Caco-2 (cell line): Measurements from ENCODE around the gene C6orf132. TPM values are rescaled to one million over a fixed set of nuclear protein-coding genes. Genes with fewer than 3 reads are reported as not detected.
"Not testable (repeated sequence)": the region's sequence is repeated elsewhere in the genome, so short reads cannot be mapped to it uniquely, and the experiment has no call there.

ENCODE experiments used
- BruUV-seq: library from RNA; stranded (reverse); fragments of 400-500 nt; replicated peaks from 2 replicates; lab custom pipeline; 2021; lab: Mats Ljungman, UMichigan
- CTCF ChIA-PET: fragments of 300-600 bp; sonication (Branson Sonifier 250); formaldehyde crosslinking; loops from one replicate; lab custom pipeline; 2022; ENCODE audit warnings: antibody characterized with exemption; lab: Charles Lee
- POLR2A ChIA-PET: fragments of 300-600 bp; sonication (Branson Sonifier 250); formaldehyde crosslinking; loops from one replicate; lab custom pipeline; 2022; ENCODE audit warnings: antibody characterized with exemption; lab: Charles Lee
- DNase-seq, 2 experiments: peaks; one replicate each; pipeline versions ENCODE4 v3.0.0 to v3.0.0-alpha.2; 2020 to 2022
- H3K27me3 ChIP-seq: replicated peaks from 2 replicates; pipeline ENCODE4 v1.6.0; 2011; ENCODE audit warnings: low read length; ENCODE audit not compliant: control insufficient read depth, insufficient read depth
- H3K36me3 ChIP-seq: 2 replicates; pipeline ENCODE4 v1.5.1; 2011; ENCODE audit warnings: low read length; ENCODE audit not compliant: control insufficient read depth, insufficient read depth
- H3K4me1 ChIP-seq: fragments of 250-450 bp; sonication (Bioruptor Pico); 2 replicates; pipeline ENCODE4 v1.5.1; 2020; ENCODE audit warnings: mild to moderate bottlenecking
- H3K4me3 ChIP-seq: 2 replicates; pipeline ENCODE4 v1.5.1; 2011; ENCODE audit warnings: low read depth, mild to moderate bottlenecking, control low read depth, low read length
- H3K9me3 ChIP-seq: fragments of 250-450 bp; sonication (Bioruptor Pico); 2 replicates; pipeline ENCODE4 v1.5.1; 2020; ENCODE audit warnings: mild to moderate bottlenecking, moderate library complexity
- H3K27ac Mint-ChIP-seq: one replicate; pipeline ENCODE4 v1.8.0; 2022; ENCODE audit warnings: mixed read lengths; ENCODE audit not compliant: unreplicated experiment
- H3K27me3 Mint-ChIP-seq: one replicate; pipeline ENCODE4 v1.8.0; 2022; ENCODE audit warnings: mixed read lengths; ENCODE audit not compliant: insufficient read depth, unreplicated experiment
- H3K36me3 Mint-ChIP-seq: one replicate; pipeline ENCODE4 v1.8.0; 2022; ENCODE audit warnings: mild to moderate bottlenecking, mixed read lengths; ENCODE audit not compliant: insufficient read depth, unreplicated experiment
- H3K4me1 Mint-ChIP-seq: one replicate; pipeline ENCODE4 v1.8.0; 2022; ENCODE audit warnings: low read depth, mixed read lengths; ENCODE audit not compliant: unreplicated experiment
- H3K4me3 Mint-ChIP-seq: one replicate; pipeline ENCODE4 v1.8.0; 2022; ENCODE audit warnings: mild to moderate bottlenecking, moderate library complexity, mixed read lengths; ENCODE audit not compliant: unreplicated experiment
- H3K9me3 Mint-ChIP-seq: one replicate; pipeline ENCODE4 v1.8.0; 2022; ENCODE audit warnings: mixed read lengths; ENCODE audit not compliant: unreplicated experiment
- CTCF ChIP-seq, 2 experiments: fragments of 200-600 bp in 1 of 2; IDR thresholded peaks; 1 replicate in 1 of 2; 2 replicates in 1 of 2; pipeline versions ENCODE4 v1.5.1 to v1.8.0; 2011 to 2022; ENCODE audit warnings: antibody characterized with exemption in 1 of 2, control low read depth in 1 of 2, inconsistent platforms in 1 of 2, low read depth in 1 of 2, low read length in 1 of 2, mild to moderate bottlenecking in 1 of 2, moderate library complexity in 1 of 2; ENCODE audit not compliant: insufficient read depth in 1 of 2, severe bottlenecking in 1 of 2, unreplicated experiment in 1 of 2
- intact Hi-C: fragments of 100-400 bp; cut with micrococcal nuclease; formaldehyde crosslinking; loops from one replicate; pipeline ENCODE4 v1.10.0; 2022; ENCODE audit not compliant: unreplicated experiment
- total RNA-seq: library from RNA; stranded (reverse); gene quantifications from 2 replicates; pipeline ENCODE4 v1.2.3, GENCODE V29; 2022

C6orf132 gene
- total RNA-seq, 1 experiment from 2014 or later, result 56.2 TPM

GRCh38 chr6:42153921-42154320 is 11.5 kb upstream of the C6orf132 start:
- no peak overlapping the region for H3K27ac Mint-ChIP-seq
- POLR2A ChIA-PET, result no interaction called here
- peaks cover 6% of the 10 kb centered on the region for H3K4me1 Mint-ChIP-seq
- no peak overlapping the region for H3K4me3 ChIP-seq
- no peak for TF ChIP-seq CTCF (IDR thresholded peaks at IDR 0.05; ENCODE audit: insufficient read depth in 1 of 2, low read depth in 1 of 2, low read length in 1 of 2, severe bottlenecking in 1 of 2, unreplicated experiment in 1 of 2)
- H3K36me3 Mint-ChIP-seq, result no peaks in the 10 kb centered on the region
- H3K9me3 ChIP-seq, result no peaks in the 10 kb centered on the region
- no peaks in the 10 kb centered on the region for H3K27me3 ChIP-seq
- H3K27me3 Mint-ChIP-seq, result no peaks in the 10 kb centered on the region
- H3K4me1 ChIP-seq, result peaks cover 17% of the 10 kb centered on the region
- BruUV-seq, result no TSS peak
- CTCF ChIA-PET, result no interaction called here
- no peaks in the 10 kb centered on the region for H3K36me3 ChIP-seq
- intact Hi-C loops, result no loop called here
- H3K4me3 Mint-ChIP-seq, result no peak overlapping the region
- H3K9me3 Mint-ChIP-seq, result no peaks in the 10 kb centered on the region
- DNase-seq, result no peak

GRCh38 chr6:42152528-42153213 is 10.3 kb upstream of the C6orf132 start:
- BruUV-seq, H3K36me3 Mint-ChIP-seq, CTCF ChIA-PET: not testable (repeated sequence)

GRCh38 chr6:42152024-42152423 is 9.6 kb upstream of the C6orf132 start:
- Mint-ChIP-seq H3K4me3 (no peak overlapping the region), H3K4me1 (peaks cover 6% of the 10 kb centered on the region), H3K36me3 (no peaks in the 10 kb centered on the region), H3K27ac (no peak overlapping the region), H3K9me3 (no peaks in the 10 kb centered on the region), H3K27me3 (no peaks in the 10 kb centered on the region)
- no TSS peak for BruUV-seq
- no peaks in the 10 kb centered on the region for H3K36me3 ChIP-seq
- H3K4me1 ChIP-seq, result peaks cover 17% of the 10 kb centered on the region
- DNase-seq, result no peak
- intact Hi-C loops, result no loop called here
- CTCF ChIA-PET, result interaction anchor here (0.8 kb wide), 1 partner anchor 70 kb away, joined by 3 read pairs; no protein-coding TSS in a partner anchor
- no peak overlapping the region for H3K4me3 ChIP-seq
- no peaks in the 10 kb centered on the region for H3K9me3 ChIP-seq
- H3K27me3 ChIP-seq, result no peaks in the 10 kb centered on the region
- POLR2A ChIA-PET, result interaction anchor here (0.6 to 1.4 kb wide), 2 partner anchors 9 to 14 kb away, joined by 4 to 22 read pairs; partner anchors contain the start of gene C6orf132
- no peak for TF ChIP-seq CTCF (IDR thresholded peaks at IDR 0.05; ENCODE audit: insufficient read depth in 1 of 2, low read depth in 1 of 2, low read length in 1 of 2, severe bottlenecking in 1 of 2, unreplicated experiment in 1 of 2)

More at GRCh38 chr6:42152528-42153213, 10.3 kb upstream of the C6orf132 start:
- H3K4me1 ChIP-seq, result peaks cover 17% of the 10 kb centered on the region
- POLR2A ChIA-PET, H3K27ac Mint-ChIP-seq, H3K4me3 Mint-ChIP-seq, DNase-seq, H3K27me3 ChIP-seq, H3K36me3 ChIP-seq, H3K27me3 Mint-ChIP-seq, intact Hi-C loops, H3K4me3 ChIP-seq, H3K9me3 Mint-ChIP-seq, H3K9me3 ChIP-seq, H3K4me1 Mint-ChIP-seq: not testable (repeated sequence)
